HPDE6-E6E7 (cell line): Measurements from ENCODE around the gene SLC25A43.
"Not testable (repeated sequence)": the region's sequence is repeated elsewhere in the genome, so short reads cannot be mapped to it uniquely, and the experiment has no call there.

ENCODE experiments used
- DNase-seq: peaks from one replicate; pipeline ENCODE4 v3.0.0; 2011; ENCODE audit warnings: missing footprints; ENCODE audit errors: extremely low spot score

Gene SLC25A43

GRCh38 chrX:119407681-119408080 lies 8.5 kb downstream of the SLC25A43 start:
- no peak for DNase-seq

- no peak for DNase-seq
Measured at GRCh38 chrX:119410027-119410819, 11.1 kb downstream of the SLC25A43 start.

- DNase-seq = no peak
Measured at GRCh38 chrX:119410854-119411253, 11.7 kb downstream of the SLC25A43 start.

- no peak for DNase-seq
Measured at GRCh38 chrX:119411959-119412358, 12.8 kb downstream of the SLC25A43 start.

GRCh38 chrX:119417376-119417775 lies 18.2 kb downstream of the SLC25A43 start:
- DNase-seq = no peak

GRCh38 chrX:119417842-119418241 lies 18.7 kb downstream of the SLC25A43 start:
- no peak for DNase-seq

GRCh38 chrX:119419146-119419545 lies 20.0 kb downstream of the SLC25A43 start:
- DNase-seq = no peak

- DNase-seq = no peak
Measured at GRCh38 chrX:119419898-119420297, 20.8 kb downstream of the SLC25A43 start.

- DNase-seq = no peak
Measured at GRCh38 chrX:119421016-119421705, 22.0 kb downstream of the SLC25A43 start.

GRCh38 chrX:119423631-119424030 lies 24.5 kb downstream of the SLC25A43 start:
- no peak for DNase-seq

- DNase-seq = no peak
Measured at GRCh38 chrX:119424999-119425398, 25.9 kb downstream of the SLC25A43 start.

- DNase-seq = no peak
Measured at GRCh38 chrX:119427024-119427794, 28.1 kb downstream of the SLC25A43 start.

GRCh38 chrX:119427795-119428185 lies 28.7 kb downstream of the SLC25A43 start:
- no peak for DNase-seq

GRCh38 chrX:119429471-119429870 lies 30.3 kb downstream of the SLC25A43 start:
- DNase-seq = no peak

GRCh38 chrX:119441295-119441694 lies 42.2 kb downstream of the SLC25A43 start:
- not testable (repeated sequence) for DNase-seq

GRCh38 chrX:119442286-119442685 lies 43.1 kb downstream of the SLC25A43 start:
- no peak for DNase-seq

- no peak for DNase-seq
Measured at GRCh38 chrX:119453202-119453601, 54.1 kb downstream of the SLC25A43 start.

- DNase-seq = no peak
Measured at GRCh38 chrX:119455264-119455663, 56.1 kb downstream of the SLC25A43 start.

- DNase-seq = no peak
Measured at GRCh38 chrX:119459181-119459580, 60.0 kb downstream of the SLC25A43 start.

GRCh38 chrX:119465555-119465954 lies 66.4 kb downstream of the SLC25A43 start:
- DNase-seq = no peak

GRCh38 chrX:119466970-119467369 lies 67.8 kb downstream of the SLC25A43 start:
- no peak for DNase-seq

GRCh38 chrX:119467433-119467832 lies 68.3 kb downstream of the SLC25A43 start:
- DNase-seq = no peak
